NT2/D1 (cell line): ENCODE data around the gene HECW1.

ENCODE experiments used
- SUZ12 ChIP-seq: IDR thresholded peaks from 2 replicates; pipeline ENCODE4 v1.6.1; 2011; ENCODE audit not compliant: insufficient read length, insufficient read depth; ENCODE audit errors: extremely low read depth
- YY1 ChIP-seq: IDR thresholded peaks from 2 replicates; pipeline ENCODE4 v1.6.1; 2011; ENCODE audit not compliant: insufficient read length, insufficient read depth

DNA sequence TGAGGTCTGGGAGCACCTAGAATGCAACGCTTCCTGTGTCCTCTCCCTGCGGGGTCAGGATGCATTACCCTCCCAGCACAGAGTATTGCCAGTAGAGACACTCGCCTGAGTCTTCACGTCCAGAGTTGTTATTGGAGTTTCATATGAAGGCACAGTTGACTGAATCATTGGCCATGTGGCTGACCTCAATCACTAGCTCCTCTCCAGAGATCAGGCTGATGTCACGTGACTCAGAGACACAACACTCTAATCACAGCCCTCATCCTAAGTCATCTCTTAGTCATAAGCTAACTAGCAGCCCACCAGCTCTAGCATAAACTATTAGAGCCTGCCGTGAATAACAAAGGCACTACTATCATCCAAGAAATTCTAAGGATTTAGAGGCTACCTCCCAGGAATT is 107.8 kb downstream of the HECW1 start:
- no peak for TF ChIP-seq SUZ12
- TF ChIP-seq YY1: no peak
